IMR-90 (cell line): Measurements from ENCODE around the gene CCR9. TPM values are rescaled to one million over a fixed set of nuclear protein-coding genes. Genes with fewer than 3 reads are reported as not detected.

Source experiments
- ATAC-seq: fragments of 200-7000 bp; cut with Tn5 transposase; 2 replicates; pipeline ENCODE4 v1.9.1; 2020; ENCODE audit warnings: low read depth, mild to moderate bottlenecking, moderate library complexity
- BruUV-seq: library from RNA; stranded (reverse); fragments of 400-500 nt; replicated peaks from 2 replicates; lab custom pipeline; 2021; lab: Mats Ljungman, UMichigan
- CTCF ChIA-PET: fragments of 300-600 bp; formaldehyde crosslinking; extraction: SDS; loops from one replicate; lab custom pipeline; 2021; ENCODE audit warnings: antibody characterized with exemption; lab: Yijun Ruan, JAX
- POLR2A ChIA-PET: fragments of 300-600 bp; sonication (Branson Sonifier 250); formaldehyde crosslinking; loops from one replicate; lab custom pipeline; 2022; ENCODE audit warnings: antibody characterized with exemption; ENCODE audit not compliant: unreplicated experiment; lab: Charles Lee
- DNase-seq: peaks from one replicate; pipeline ENCODE4 v3.0.0; 2013
- H2AFZ ChIP-seq: replicated peaks from 2 replicates; pipeline ENCODE3; 2013; ENCODE audit warnings: low read length, mild to moderate bottlenecking; ENCODE audit not compliant: poor library complexity
- H2AK5ac ChIP-seq: 2 replicates; pipeline ENCODE4 v1.6.1; 2013; ENCODE audit warnings: low read depth, low read length, inconsistent platforms
- H2AK9ac ChIP-seq: replicated peaks from 2 replicates; pipeline ENCODE3; 2013; ENCODE audit warnings: mild to moderate bottlenecking, low read depth, low read length, moderate library complexity; ENCODE audit not compliant: poor library complexity
- H2BK120ac ChIP-seq: 2 replicates; pipeline ENCODE4 v1.6.1; 2013; ENCODE audit warnings: low read depth, low read length, inconsistent platforms
- H2BK15ac ChIP-seq: 3 replicates; pipeline ENCODE4 v1.6.1; 2013; ENCODE audit warnings: low read depth, low read length, inconsistent platforms
- H2BK20ac ChIP-seq: 2 replicates; pipeline ENCODE4 v1.6.1; 2013; ENCODE audit warnings: low read depth, mild to moderate bottlenecking, inconsistent platforms, low read length, moderate library complexity
- H2BK5ac ChIP-seq: 2 replicates; pipeline ENCODE4 v1.6.1; 2013; ENCODE audit warnings: mild to moderate bottlenecking, low read depth, low read length, inconsistent platforms; ENCODE audit not compliant: poor library complexity, severe bottlenecking
- H3K14ac ChIP-seq: replicated peaks from 2 replicates; pipeline ENCODE4 v1.6.1; 2013; ENCODE audit warnings: low read depth, low read length, inconsistent platforms
- H3K18ac ChIP-seq: 2 replicates; pipeline ENCODE4 v1.6.1; 2013; ENCODE audit warnings: low read depth, low read length, control low read depth
- H3K23ac ChIP-seq: 2 replicates; pipeline ENCODE4 v1.6.1; 2013; ENCODE audit warnings: low read depth, low read length, inconsistent platforms
- H3K27ac ChIP-seq: 2 replicates; pipeline ENCODE4 v1.5.1; 2013; ENCODE audit warnings: mild to moderate bottlenecking, control low read depth, low read length; ENCODE audit not compliant: insufficient read depth
- H3K27me3 ChIP-seq: 2 replicates; pipeline ENCODE4 v1.6.1; 2013; ENCODE audit warnings: low read length; ENCODE audit not compliant: control insufficient read depth, insufficient read depth
- H3K36me3 ChIP-seq: 2 replicates; pipeline ENCODE4 v1.6.1; 2013; ENCODE audit warnings: low read length, mixed read lengths; ENCODE audit not compliant: control insufficient read depth, insufficient read depth
- H3K4ac ChIP-seq: 2 replicates; pipeline ENCODE4 v1.6.1; 2013; ENCODE audit warnings: low read depth, low read length, inconsistent platforms
- H3K4me1 ChIP-seq: 2 replicates; pipeline ENCODE4 v1.6.1; 2013; ENCODE audit warnings: low read length, mixed read lengths; ENCODE audit not compliant: control insufficient read depth, insufficient read depth
- H3K4me2 ChIP-seq: 2 replicates; pipeline ENCODE4 v1.6.1; 2013; ENCODE audit warnings: low read depth, mild to moderate bottlenecking, control low read depth, low read length, moderate library complexity
- H3K4me3 ChIP-seq: 2 replicates; pipeline ENCODE4 v1.5.1; 2013; ENCODE audit warnings: low read depth, mild to moderate bottlenecking, control low read depth, low read length, moderate library complexity; ENCODE audit not compliant: insufficient read depth
- H3K56ac ChIP-seq: 2 replicates; pipeline ENCODE4 v1.6.1; 2013; ENCODE audit warnings: low read length, inconsistent platforms; ENCODE audit not compliant: insufficient read depth; ENCODE audit errors: extremely low read depth
- H3K79me1 ChIP-seq, 2 experiments: 2 replicates each; pipeline ENCODE4 v1.6.1; 2013; ENCODE audit warnings: low read length in 2 of 2, inconsistent platforms in 1 of 2, low read depth in 1 of 2
- H3K9ac ChIP-seq: 2 replicates; pipeline ENCODE4 v1.6.1; 2013; ENCODE audit warnings: low read depth, low read length, control low read depth
- H3K9me1 ChIP-seq: 2 replicates; pipeline ENCODE4 v1.6.1; 2013; ENCODE audit warnings: low read length, inconsistent platforms; ENCODE audit not compliant: insufficient read depth
- H3K9me3 ChIP-seq: 2 replicates; pipeline ENCODE4 v1.6.1; 2013; ENCODE audit warnings: low read length; ENCODE audit not compliant: control insufficient read depth, insufficient read depth
- H4K20me1 ChIP-seq: 2 replicates; pipeline ENCODE4 v1.6.1; 2013; ENCODE audit warnings: low read length, inconsistent platforms; ENCODE audit not compliant: insufficient read depth
- H4K5ac ChIP-seq: 2 replicates; pipeline ENCODE4 v1.6.1; 2013; ENCODE audit warnings: mild to moderate bottlenecking, low read depth, low read length, control low read depth
- H4K8ac ChIP-seq, 2 experiments: 2 replicates each; pipeline ENCODE4 v1.6.1; 2013; ENCODE audit warnings: low read depth in 2 of 2, low read length in 2 of 2, control low read depth in 1 of 2, inconsistent platforms in 1 of 2
- H4K91ac ChIP-seq: 2 replicates; pipeline ENCODE4 v1.6.1; 2013; ENCODE audit warnings: low read depth, low read length, inconsistent platforms; ENCODE audit not compliant: insufficient read depth
- BHLHE40 ChIP-seq: fragments of 150-350 bp; IDR thresholded peaks from 2 replicates; pipeline ENCODE4 v1.6.1; 2016; ENCODE audit warnings: mild to moderate bottlenecking, low read depth, low read length
- CEBPB ChIP-seq: IDR thresholded peaks from 2 replicates; pipeline ENCODE4 v1.6.1; 2012; ENCODE audit warnings: low read depth, low read length, improper control_type of control experiment
- FOS ChIP-seq: fragments of 150-350 bp; IDR thresholded peaks from 2 replicates; pipeline ENCODE4 v1.6.1; 2016; ENCODE audit warnings: low read depth, low read length
- MAFK ChIP-seq: IDR thresholded peaks from 2 replicates; pipeline ENCODE4 v1.6.1; 2012; ENCODE audit warnings: low read depth, low read length, improper control_type of control experiment
- MAZ ChIP-seq: IDR thresholded peaks from 2 replicates; pipeline ENCODE4 v1.6.1; 2012; ENCODE audit warnings: low read depth, mild to moderate bottlenecking, low read length, improper control_type of control experiment, moderate library complexity, borderline replicate concordance
- RAD21 ChIP-seq: IDR thresholded peaks from 2 replicates; pipeline ENCODE4 v1.6.1; 2012; ENCODE audit warnings: low read length, improper control_type of control experiment
- RCOR1 ChIP-seq: IDR thresholded peaks from 2 replicates; pipeline ENCODE4 v1.6.1; 2012; ENCODE audit warnings: mild to moderate bottlenecking, low read length, improper control_type of control experiment; ENCODE audit not compliant: insufficient replicate concordance
- RFX5 ChIP-seq: IDR thresholded peaks from 2 replicates; pipeline ENCODE4 v1.8.0; 2012; ENCODE audit warnings: low read depth, mild to moderate bottlenecking, low read length, moderate library complexity
- WGBS, 2 experiments: methylation state at CpG; one replicate each; pipeline versions ENCODE4 v1.1.5 to v1.1.7; 2013; ENCODE audit warnings: missing lambda C conversion rate in 2 of 2; ENCODE audit not compliant: insufficient read length in 1 of 2; ENCODE audit errors: extremely low coverage in 2 of 2; 5-methylcytosine and 5-hydroxymethylcytosine counted together
- dilution Hi-C: fragments of 300-500 bp; cut with HindIII; formaldehyde crosslinking; loops from one replicate; pipeline ENCODE4 v1.14.3; 2018; ENCODE audit warnings: low sequenced_read_pairs; ENCODE audit not compliant: unreplicated experiment
- in situ Hi-C: fragments of 300-500 bp; cut with MboI; formaldehyde crosslinking; loops from 3 replicates; pipeline ENCODE4 v1.14.3; 2019; ENCODE audit warnings: low sequenced_read_pairs, inconsistent platforms, mixed read lengths
- intact Hi-C: fragments of 100-400 bp; cut with micrococcal nuclease; formaldehyde crosslinking; loops from 2 replicates; pipeline ENCODE4 v1.10.0; 2022
- polyA plus RNA-seq, 3 experiments: library from polyadenylated mRNA; depleted of rRNA; stranded (reverse); fragments of >200 nt; gene quantifications; 2 replicates each; pipeline ENCODE4 v1.2.3, GENCODE V29; 2012; ENCODE audit warnings: low replicate concordance in 1 of 3
- total RNA-seq: library from RNA; depleted of rRNA; stranded (reverse); fragments of >200 nt; gene quantifications from 2 replicates; pipeline ENCODE4 v1.2.3, GENCODE V29; 2012
- TF ChIP-seq, protein P1 (sequence below): fragments of 150-350 bp; IDR thresholded peaks from 2 replicates; pipeline ENCODE4 v1.6.1; 2017; ENCODE audit warnings: mild to moderate bottlenecking, antibody characterized with exemption, low read length, low read depth

CCR9 gene
- total and polyA plus RNA-seq, 2 of the 4 experiments (the other 2 are of a cell fraction), result not detected

DNA sequence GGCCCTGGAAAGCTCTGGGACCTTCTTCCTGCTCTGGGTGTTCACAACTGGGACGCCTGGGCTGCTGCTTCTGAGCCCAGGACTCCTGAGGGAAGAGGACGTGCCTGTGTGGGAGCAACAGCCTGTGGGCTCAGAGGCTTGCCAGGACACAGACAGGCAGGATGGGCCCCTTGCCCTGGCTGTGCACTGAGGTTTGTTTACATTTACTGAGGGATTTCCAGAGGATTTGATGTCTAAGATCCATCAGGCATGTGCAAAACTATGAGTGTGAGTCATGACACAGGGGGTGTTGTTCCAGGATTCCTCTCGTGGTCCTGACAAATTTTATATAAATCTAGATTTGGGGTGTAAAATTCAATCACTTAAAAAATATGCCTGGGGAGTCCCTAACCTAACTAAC is 10.6 kb downstream of the CCR9 start:
- dilution Hi-C loops, result no loop called here
- Histone ChIP-seq H4K20me1 (no peaks in the 10 kb centered on the region), H4K8ac (peak overlapping the region; percentile 8 to 71; a peak in 3 of 4 replicates), H2AK5ac (0 out of 2 replicates have a peak overlapping the region, but pooled peaks have one; percentile 39), H2BK15ac (peak overlapping the region; percentile 29; the same call in 1 of the 3 replicates), H3K56ac (no peak overlapping the region), H3K79me1 (no peaks in the 10 kb centered on the region), H2BK5ac (no peak overlapping the region), H4K5ac (peak overlapping the region; percentile 73; the same call in 1 of the 2 replicates), H2AK9ac (peak overlapping the region; percentile 39), H3K9me1 (peaks cover 12% of the 10 kb centered on the region; the same call in 1 of the 2 replicates), H3K18ac (peak overlapping the region; percentile 94), H3K23ac (peak overlapping the region; percentile 49; the same call in 1 of the 2 replicates), H3K4ac (peak overlapping the region; percentile 85), H3K14ac (peak overlapping the region; percentile 88), H3K27ac (peak overlapping the region; percentile 52; the same call in 1 of the 2 replicates), H3K4me3 (no peak overlapping the region), H2AFZ (peak overlapping the region; percentile 7), H3K4me1 (peaks cover 12% of the 10 kb centered on the region), H3K9ac (no peak overlapping the region; the same call in 1 of the 2 replicates), H3K4me2 (peak overlapping the region; percentile 61; the same call in 1 of the 2 replicates), H3K36me3 (no peaks in the 10 kb centered on the region), H2BK20ac (peak overlapping the region; percentile 64; the same call in 1 of the 2 replicates), H4K91ac (peak overlapping the region; percentile 60), H3K9me3 (no peaks in the 10 kb centered on the region), H2BK120ac (peak overlapping the region; percentile 86), H3K27me3 (peaks cover 2% of the 10 kb centered on the region)
- peak; percentile 85 for DNase-seq
- peak; percentile 92 for ATAC-seq
- intact Hi-C loops, result no loop called here
- ChIA-PET POLR2A (no interaction called here), CTCF (no interaction called here)
- no TSS peak for BruUV-seq
- 14% methylated on average over 2 of the region's 3 CpGs; no CpG with 5 or more reads in 1 of the 2 experiments for WGBS, 2 experiments
- TF ChIP-seq FOS, result peak; percentile 46; the same call in 1 of the 2 replicates
- no peak for TF ChIP-seq MAFK
- TF ChIP-seq RCOR1, result peak; percentile 19
- TF ChIP-seq MAZ, result no peak
- TF ChIP-seq, protein P1, sequence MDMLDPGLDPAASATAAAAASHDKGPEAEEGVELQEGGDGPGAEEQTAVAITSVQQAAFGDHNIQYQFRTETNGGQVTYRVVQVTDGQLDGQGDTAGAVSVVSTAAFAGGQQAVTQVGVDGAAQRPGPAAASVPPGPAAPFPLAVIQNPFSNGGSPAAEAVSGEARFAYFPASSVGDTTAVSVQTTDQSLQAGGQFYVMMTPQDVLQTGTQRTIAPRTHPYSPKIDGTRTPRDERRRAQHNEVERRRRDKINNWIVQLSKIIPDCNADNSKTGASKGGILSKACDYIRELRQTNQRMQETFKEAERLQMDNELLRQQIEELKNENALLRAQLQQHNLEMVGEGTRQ, result no peak
- no peak for TF ChIP-seq RFX5
- no peak for TF ChIP-seq RAD21
- TF ChIP-seq CEBPB, result no peak
- peak; percentile 70 for TF ChIP-seq BHLHE40
- in situ Hi-C loops, result no loop called here
